ELF-1 (cell line): ENCODE data around the gene TCEA2.
A peak's percentile ranks its signal among the peaks of the same experiment; 100 is the strongest.

ENCODE experiments used
- DNase-seq: peaks from one replicate; pipeline ENCODE4 v3.0.0-alpha.2; 2016; ENCODE audit warnings: low read depth, low spot score

Gene TCEA2

DNA sequence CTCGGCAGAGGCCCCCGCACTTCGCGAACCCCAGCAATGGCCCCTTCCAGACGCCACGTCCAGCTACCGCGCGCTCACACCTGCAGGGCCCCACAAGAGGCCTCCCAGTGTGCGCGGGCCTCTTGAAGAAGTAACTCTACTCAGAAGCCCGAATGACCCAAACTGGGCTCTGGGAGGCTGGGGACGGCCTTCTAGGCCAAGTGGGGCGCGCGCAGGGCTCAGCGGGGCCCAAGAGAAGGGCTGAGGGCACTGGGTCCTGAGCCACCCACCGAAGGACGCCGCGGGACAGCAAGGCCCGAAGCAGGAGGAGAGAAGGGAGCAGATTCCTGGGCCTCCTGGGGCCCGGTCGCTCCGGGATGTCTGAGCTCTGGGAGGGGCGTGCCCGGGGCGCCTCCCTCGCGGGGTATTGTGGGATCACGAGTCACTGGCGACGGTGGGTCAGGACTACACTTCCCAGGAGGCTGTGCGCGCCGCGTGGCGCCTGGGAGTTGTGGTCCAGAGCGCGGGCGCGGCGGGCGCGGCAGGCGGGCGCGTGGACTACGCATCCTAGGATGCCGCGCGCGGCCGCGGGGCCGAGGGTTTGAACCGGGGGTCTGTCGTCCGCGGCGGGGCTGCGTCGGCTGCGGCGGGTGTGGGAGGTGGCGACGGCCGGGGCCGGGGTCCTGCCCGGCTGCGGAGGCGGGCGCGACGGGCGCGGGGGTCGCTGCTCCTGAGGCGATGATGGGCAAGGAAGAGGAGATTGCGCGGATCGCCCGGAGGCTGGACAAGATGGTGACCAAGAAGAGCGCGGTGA lies at the start of gene TCEA2:
TCEA2 (plus strand) TSS at position 603 of the 793 bp plus-strand sequence; CDS start at position 718, 115 bp downstream.
- DNase-seq, result peak; percentile 93

DNA sequence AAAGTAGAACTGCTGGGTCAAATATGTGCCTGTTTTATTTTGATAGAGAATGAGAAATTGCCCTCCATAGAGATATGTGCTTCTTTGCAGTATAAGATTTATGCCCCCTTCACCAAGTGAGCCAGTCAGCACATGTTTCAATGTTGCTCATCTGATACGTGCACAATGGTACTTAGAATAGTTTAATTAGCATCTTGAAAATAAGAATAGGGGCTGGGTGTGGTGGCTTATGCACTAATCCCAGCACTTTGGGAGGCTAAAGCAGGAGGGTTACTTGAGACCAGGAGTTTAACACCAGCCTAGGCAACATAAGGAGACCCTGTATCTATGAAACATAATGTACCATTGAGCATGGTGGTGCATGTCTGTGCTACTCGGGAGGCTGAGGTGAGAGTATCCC lies 47.4 kb upstream of the TCEA2 start:
- no peak for DNase-seq

DNA sequence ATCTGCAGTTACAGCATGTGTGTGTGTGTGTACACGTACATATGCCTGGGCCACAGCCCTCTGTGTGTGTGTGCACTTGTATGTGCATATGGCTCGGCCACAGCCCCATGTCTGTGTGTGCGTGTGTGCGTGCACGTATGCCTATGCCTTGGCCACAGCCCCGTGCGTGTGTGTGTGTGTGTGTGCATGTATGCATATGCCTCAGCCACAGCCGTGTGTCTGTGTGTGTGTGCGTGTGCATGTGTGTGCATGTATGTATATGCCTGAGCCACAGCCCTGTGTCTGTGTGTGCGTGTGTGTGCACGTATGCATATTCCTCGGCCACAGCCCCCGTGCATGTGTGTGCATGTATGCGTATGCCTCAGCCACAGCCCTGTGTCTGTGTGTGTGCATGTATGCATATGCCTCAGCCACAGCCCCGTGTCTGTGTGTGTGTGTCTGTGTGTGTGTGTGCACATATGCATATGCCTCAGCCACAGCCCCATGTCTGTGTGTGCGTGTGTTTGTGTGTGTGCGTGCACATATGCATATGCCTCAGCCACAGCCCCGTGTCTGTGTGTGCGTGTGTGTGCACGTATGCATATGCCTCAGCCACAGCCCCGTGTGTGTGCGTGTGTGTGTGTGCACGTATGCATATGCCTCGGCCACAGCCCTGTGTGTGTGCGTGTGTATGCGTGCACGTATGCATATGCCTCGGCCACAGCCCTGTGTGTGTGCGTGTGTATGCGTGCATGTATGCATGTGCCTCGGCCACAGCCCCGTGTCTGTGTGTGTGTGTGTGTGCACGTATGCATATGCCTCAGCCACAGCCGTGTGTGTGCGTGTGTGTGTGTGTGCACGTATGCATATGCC lies 41.6 kb upstream of the TCEA2 start:
- no peak for DNase-seq

DNA sequence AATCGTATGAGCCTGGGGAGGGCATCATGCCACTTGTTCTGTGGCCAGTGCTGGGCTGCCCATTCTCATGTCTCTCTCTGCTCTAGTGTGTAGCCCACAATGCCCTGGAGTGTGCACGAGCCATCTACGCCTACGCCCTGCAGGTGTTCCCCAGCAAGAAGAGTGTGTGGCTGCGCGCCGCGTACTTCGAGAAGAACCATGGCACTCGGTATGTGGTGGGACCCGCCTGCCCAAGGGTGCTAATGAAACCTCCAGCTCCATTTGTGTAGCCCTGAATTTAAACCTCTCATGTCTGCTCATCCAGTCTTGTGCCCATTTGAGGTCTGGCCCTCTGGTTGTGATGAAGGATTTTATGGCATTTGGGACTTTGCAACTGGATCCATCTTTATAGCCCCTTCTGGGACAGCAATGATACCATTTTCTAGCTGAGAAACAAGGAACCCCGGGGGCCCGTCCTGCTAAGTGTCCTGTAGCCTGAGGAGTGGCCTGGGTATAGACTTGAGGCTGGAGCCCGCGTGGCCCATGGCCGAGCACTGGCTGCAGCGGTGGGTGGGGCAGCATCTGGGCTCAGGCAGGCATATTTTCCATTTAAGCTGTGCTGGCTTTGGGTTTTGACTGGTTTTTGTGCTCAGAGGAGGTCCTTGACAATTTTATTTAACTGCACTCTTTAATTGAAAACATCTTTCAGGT lies 40.2 kb upstream of the TCEA2 start:
- DNase-seq, result no peak

DNA sequence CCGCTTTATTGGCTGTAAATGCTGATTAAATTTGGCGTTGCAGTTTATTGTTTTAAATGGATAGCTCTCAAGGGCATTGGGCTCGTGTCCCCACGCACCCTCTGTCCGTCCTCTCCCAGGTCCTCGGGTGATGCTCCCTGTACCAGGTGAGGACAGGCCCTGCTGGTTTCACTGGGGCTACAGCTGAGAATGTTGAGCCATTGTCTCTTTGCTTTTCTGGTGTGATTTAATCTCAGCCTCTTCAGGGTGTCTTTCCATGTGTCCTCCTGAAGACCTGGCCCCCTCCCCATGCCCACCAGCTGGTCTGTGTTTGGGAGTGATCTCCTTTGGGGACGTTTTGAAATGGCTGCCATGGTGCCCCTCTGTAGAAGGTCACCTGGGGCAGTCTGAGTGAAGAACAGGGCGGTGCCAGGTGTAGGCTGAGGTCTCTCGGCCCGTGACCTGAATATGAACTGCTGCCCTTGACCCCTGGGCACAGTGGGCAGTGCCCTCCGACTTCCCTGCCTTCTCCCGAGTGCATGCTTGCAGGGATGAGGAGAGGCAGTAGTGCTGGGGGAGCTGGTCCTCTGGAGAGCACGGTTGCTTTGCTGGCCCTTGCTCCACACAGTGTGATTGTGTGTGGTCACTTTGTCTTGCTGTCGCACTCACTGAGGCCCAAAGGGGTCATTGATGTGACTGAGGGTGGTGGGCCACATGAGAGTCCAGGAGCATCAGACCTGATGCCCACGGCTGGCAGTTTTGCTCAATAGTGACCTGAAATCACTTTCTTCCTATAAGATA lies 39.4 kb upstream of the TCEA2 start:
- no peak for DNase-seq

DNA sequence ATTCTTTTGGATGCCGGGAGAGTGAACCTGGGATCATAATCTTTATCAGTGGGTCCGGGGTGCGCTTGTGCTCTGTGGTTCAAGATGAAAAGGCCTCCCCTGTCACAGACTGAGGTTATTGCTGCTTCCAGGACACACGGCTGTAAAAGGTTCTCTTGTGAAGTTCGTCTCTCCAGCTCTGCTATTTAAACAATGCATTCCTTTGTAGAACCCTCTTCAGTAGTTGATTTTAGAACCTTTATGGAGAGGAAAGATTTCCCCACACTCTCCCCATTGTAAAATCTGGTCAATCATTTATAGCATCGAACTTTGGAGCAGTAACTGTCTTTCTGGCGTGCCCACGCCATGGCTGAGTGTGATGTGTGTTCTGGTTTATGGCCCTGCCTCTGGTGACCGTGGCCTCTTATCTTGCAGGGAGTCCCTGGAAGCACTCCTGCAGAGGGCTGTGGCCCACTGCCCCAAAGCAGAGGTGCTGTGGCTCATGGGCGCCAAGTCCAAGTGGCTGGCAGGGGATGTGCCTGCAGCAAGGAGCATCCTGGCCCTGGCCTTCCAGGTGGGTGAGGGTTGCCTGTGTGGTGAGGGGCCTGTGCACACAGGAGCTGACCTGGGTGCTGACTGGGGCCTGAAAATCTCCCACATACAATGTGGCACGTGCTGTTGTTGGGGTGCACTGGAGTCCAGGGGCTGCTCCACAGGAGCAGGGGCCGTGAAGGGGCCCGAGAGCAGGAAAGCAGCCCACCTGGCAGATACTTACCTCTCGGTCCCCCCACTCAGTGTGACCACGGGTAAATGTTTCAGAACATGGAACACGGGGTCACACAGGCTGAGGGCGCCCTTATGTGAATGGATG lies 38.6 kb upstream of the TCEA2 start:
- DNase-seq, result no peak

DNA sequence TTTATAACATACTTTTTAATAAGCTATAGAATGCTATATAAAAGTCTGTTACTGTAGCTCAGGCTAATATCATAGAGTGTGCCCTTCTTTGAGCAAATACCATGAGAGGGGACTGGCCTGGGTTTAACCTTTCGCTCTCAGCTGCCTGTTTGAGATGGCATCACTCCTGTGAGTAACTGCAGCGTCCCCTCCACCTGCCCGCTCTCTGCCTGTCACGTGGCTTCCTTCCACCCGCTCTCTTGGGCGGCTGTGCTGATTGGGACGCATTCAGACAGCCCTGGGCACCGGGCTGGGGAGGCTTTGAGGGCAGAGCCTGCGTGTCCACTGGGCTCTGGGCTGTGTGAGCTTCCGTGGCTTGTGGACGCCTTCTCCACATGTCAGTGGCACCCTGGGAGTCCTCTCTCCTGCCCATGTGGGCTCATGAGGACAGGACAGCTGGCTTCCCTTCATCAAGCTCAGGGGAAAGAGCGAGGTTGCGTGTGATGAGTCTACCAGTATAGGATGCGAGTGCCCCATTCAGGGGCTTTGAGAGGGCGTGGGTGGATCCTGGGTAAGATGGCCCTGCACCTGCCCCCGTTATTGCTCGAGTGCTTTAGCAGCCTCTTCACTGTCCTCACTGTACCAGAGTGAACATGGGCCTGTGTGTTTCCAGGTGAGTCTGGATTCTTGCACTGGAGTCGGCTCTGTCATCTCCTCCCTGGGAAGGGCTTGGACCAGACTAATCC lies 37.7 kb upstream of the TCEA2 start:
- no peak for DNase-seq

DNA sequence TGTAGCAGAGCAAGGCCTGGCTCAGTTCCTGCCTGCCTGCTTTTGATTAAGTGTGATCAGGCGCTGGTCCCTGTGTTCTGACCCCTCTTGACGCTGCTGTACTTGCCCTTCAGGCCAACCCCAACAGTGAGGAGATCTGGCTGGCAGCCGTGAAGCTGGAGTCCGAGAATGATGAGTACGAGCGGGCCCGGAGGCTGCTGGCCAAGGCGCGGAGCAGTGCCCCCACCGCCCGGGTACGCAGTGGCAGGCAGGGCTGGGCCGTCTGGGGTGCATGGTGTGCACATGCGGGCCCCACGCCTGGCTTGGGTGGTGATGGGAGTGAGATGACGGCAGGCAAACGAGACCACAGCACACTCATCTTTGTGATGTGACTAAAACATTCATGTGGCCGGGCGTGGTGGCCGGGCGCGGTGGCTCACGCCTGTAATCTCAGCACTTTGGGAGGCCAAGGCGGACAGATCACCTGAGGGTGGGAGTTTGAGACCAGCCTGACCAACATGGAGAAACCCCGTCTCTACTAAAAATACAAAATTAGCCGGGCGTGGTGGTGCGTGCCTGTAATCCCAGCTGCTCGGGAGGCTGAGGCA lies 37.1 kb upstream of the TCEA2 start:
- no peak for DNase-seq

DNA sequence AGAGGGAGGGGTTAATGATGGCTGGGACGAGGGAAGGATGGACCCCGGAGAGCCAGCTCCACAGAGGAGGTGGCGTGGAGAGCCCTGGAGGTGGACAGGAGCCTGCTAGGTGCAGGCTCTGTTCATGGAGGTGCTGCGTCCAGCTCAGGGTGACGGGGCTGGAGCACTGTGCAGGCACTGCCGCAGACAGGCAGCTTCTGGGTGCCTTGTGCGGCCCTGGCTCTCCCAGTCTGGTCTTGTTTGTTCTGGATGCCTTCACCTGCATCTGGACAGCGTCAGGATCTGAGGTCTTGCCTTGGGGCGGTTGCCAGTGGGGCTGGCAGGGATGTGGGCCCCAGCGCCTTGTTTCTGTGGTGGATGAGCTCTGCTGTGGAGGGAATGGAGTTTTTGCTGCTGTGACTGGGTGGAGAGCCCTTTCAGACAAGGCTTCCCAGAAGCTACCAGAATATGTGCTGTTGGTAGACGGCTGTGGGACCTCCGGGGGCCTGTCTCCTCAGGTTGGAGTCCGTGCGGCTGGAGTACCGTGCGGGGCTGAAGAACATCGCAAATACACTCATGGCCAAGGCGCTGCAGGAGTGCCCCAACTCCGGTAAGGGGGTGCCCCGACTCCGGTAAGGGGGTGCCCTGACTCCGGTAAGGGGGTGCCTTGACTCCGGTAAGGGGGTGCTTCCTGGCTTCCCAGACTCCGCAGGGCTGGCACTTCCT lies 34.9 kb upstream of the TCEA2 start:
- peak; percentile 53 for DNase-seq

DNA sequence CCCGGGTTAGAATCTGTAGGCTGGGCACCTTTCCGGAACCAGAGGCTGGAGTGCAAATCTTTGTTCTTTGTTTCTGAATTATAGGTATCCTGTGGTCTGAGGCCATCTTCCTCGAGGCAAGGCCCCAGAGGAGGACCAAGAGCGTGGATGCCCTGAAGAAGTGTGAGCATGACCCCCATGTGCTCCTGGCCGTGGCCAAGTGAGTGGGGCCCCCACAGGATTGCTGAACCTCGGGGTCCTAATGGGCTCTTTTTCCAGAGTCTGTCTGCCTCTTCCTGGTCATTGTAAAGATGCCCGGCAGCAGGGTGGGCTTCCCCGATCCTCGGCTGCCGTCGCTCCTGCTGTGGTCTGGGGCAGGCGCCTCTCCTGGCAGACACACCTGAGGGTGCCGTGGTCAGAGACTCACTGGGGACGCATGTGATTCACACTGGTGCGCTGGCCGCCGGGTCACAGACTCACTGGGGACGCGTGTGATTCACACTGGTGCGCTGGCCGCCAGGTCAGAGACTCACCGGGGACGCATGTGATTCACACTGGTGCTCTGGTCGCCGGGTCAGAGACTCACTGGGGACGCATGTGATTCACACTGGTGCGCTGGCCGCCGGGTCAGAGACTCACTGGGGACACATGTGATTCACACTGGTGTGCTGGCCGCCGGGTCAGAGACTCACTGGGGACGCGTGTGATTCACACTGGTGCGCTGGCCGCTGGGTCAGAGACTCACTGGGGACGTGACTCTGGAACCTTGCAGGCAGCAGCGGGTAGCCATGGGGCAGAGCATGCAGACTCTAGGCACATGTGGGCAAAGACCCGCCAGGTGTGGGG lies 33.5 kb upstream of the TCEA2 start:
- DNase-seq, result no peak

DNA sequence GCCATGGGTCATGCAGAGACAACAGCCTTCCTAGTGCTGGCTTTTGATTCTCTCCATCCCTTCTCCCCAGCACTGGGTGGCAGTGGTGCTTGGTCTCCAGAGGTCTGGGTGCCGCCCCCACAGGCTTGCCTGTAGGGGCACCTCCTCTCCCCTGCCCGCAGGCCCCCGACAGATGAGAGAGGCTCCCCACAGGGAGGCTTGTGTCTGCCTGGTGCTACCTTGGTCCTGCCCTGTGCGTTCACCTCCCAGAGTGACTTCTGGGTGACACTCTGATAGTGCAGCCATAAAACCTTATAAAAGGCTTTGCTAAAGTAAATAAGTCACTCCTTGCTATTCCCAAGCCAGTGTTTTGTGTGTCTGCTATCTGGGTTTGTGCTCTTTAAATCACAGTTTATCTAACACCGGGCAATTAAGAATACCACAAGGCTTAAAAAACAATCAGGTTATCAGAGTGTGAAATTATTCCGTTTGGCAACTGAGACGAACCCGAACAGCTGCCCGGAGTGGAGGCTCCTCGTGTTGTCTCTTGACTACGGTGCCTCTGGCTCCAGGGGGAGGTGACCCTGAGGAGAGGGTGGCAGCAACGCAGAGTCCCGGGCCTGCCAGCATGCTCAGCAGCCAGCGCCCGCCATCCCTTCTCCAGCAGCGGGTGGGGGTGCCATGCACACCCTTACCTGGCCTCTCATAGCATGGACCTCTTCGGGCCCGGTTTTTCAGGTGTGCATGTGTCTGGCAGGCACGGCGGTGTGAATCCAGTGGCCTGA lies 32.4 kb upstream of the TCEA2 start:
- DNase-seq, result no peak

DNA sequence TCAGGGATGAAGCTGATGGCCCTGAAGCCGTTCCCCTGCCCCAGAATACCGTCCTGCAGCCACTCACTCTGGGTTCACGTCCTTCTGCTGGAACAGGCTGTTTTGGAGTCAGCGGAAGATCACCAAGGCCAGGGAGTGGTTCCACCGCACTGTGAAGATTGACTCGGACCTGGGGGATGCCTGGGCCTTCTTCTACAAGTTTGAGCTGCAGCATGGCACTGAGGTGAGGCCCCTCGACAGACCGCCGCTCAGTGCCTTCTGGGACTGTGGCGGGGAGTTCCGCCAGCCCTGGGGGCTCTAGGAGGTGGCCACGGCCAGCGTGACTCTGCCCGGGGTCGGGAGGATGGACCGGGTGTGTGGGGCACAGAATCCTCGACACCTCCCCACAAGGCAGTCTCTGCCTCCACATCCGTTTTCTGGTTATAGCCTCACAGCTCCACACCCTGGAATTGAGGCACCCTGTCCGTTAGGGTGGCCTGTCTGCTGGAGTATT lies 31.1 kb upstream of the TCEA2 start:
- no peak for DNase-seq

DNA sequence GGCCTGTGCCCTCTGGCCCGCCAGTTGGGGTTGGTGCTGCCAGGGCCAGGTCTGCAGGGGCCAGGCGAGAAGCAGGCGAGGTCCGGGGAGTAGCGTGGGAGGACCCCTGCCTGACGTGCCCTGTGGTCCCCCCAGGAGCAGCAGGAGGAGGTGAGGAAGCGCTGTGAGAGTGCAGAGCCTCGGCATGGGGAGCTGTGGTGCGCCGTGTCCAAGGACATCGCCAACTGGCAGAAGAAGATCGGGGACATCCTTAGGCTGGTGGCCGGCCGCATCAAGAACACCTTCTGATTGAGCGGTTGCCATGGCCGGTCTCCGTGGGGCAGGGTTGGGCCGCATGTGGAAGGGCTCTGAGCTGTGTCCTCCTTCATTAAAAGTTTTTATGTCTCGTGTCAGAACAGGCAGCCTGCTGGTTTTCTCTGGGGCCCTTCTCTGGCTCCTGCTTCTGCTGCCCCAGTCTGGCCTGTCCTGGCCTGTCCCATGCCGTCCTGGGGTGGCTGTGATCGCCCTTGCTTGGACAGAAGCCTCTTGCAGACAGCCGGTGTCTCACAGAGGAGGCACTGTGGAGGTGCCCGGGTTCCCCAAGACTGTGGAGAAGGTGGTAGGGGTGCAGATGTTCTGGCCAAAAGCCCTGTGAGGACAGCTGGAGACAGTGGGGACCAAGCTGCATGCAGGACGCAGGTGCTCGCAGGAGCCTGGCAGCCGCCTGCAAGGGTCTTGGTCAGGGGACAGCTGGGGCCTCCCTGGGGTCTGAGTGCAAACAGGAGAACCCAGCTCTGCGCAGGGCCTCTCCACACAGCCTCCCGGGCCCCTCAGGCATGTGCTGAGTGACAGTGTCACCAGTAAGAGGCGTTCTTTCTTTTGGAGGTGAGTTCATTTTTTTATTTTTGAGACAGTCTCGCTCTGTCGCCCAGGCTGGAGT lies 30.0 kb upstream of the TCEA2 start:
- DNase-seq, result no peak

DNA sequence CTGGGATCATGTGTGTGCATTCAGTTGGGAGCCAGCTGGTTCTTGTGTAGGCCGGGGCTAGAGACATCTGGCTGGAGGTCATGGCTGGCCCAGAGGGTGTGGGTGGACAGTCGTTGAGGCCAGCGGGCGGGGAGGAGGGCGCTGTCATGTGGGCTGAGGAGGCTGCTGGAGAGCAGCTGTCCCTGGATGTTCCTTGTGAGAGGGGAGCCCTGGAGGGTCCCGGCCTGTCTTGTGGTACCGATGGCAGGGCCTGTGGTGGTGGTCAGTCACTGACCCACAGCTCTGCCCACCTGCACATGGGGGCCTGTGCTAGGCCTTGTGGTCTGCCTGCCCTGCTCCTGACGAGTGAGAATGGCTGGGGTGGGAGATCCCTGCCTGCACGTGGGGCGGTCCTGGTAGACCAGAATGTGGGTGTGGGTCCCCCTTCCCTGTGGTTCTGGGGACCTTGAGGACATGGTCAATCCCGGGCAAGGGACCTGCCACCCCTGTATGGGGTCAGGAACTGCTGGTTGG lies 29.0 kb upstream of the TCEA2 start:
- DNase-seq, result no peak

DNA sequence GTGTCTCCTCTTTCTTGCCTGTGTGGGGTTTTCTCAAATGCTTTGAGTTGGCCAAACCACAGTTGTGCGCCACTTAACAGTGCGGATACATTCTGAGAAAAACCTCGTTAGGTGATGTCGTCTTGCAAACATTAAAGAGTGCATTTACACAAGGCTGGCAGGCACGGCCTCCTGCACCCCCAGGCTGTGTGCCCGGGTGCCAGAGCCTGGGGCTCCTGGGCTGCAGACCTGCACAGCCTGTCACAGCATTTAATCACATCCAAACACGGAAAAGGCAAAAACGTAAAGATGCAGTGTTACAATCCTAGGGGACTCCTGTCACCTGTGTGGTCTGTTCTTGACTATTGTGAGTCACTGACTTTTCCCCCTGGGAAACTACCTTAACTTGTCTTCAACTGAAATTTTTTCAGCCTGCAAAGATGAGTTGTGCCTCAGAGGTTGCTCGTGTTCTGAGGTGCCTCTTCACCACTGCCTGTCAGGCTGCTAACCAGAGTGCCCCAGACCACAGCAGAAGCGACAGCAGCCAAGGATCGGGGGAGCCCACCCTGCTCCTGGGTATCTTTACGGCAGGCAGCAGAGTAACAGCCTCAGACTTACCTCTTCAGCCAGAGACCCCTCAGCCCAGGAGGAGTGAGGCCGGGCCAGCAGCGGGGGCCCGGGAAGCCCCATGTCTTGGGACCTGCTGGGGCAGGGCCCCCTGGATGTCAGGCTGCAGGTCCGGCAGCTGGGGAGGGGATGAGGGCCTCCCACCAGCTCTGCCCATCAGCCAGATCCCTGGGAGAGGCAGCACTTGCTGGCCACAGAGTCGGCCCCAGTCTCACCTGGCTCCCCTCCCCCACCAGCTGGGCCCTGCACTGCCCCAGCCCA lies 27.7 kb upstream of the TCEA2 start:
- DNase-seq, result no peak
